HG03139 (cell line): ENCODE measurements around the gene SLC8A1.

Experiments used
- ATAC-seq: cut with Tn5 transposase; IDR thresholded peaks from one replicate; pipeline ENCODE4 v1.9.1; 2021; ENCODE audit not compliant: unreplicated experiment

The SLC8A1 gene

GRCh38 chr2:40317046-40317445, 134.8 kb downstream of the SLC8A1 start:
- no peak for ATAC-seq

GRCh38 chr2:40316620-40317019, 135.3 kb downstream of the SLC8A1 start:
- no peak for ATAC-seq

GRCh38 chr2:40315683-40316082, 136.2 kb downstream of the SLC8A1 start:
- no peak for ATAC-seq

GRCh38 chr2:40311026-40311425, 140.9 kb downstream of the SLC8A1 start:
- no peak for ATAC-seq

- no peak for ATAC-seq
Measured at GRCh38 chr2:40310303-40310702, 141.6 kb downstream of the SLC8A1 start.

- ATAC-seq: no peak
Measured at GRCh38 chr2:40304340-40304739, 147.6 kb downstream of the SLC8A1 start.

- no peak for ATAC-seq
Measured at GRCh38 chr2:40303746-40304145, 148.1 kb downstream of the SLC8A1 start.

- no peak for ATAC-seq
Measured at GRCh38 chr2:40302751-40303325, 149.1 kb downstream of the SLC8A1 start.

GRCh38 chr2:40300391-40300790, 151.5 kb downstream of the SLC8A1 start:
- no peak for ATAC-seq

GRCh38 chr2:40299781-40300180, 152.1 kb downstream of the SLC8A1 start:
- no peak for ATAC-seq

- ATAC-seq: no peak
Measured at GRCh38 chr2:40299173-40299572, 152.7 kb downstream of the SLC8A1 start.

GRCh38 chr2:40298026-40298425, 153.9 kb downstream of the SLC8A1 start:
- ATAC-seq: no peak

- ATAC-seq: no peak
Measured at GRCh38 chr2:40292291-40292690, 159.6 kb downstream of the SLC8A1 start.

GRCh38 chr2:40289771-40290404, 162.0 kb downstream of the SLC8A1 start:
- no peak for ATAC-seq

- no peak for ATAC-seq
Measured at GRCh38 chr2:40287773-40288172, 164.1 kb downstream of the SLC8A1 start.

- no peak for ATAC-seq
Measured at GRCh38 chr2:40287195-40287594, 164.7 kb downstream of the SLC8A1 start.

GRCh38 chr2:40286721-40287120, 165.2 kb downstream of the SLC8A1 start:
- ATAC-seq: no peak

GRCh38 chr2:40285391-40285790, 166.5 kb downstream of the SLC8A1 start:
- no peak for ATAC-seq

GRCh38 chr2:40284797-40285196, 167.1 kb downstream of the SLC8A1 start:
- ATAC-seq: no peak

GRCh38 chr2:40283111-40283909, 168.6 kb downstream of the SLC8A1 start:
- no peak for ATAC-seq

- ATAC-seq: no peak
Measured at GRCh38 chr2:40282428-40282827, 169.5 kb downstream of the SLC8A1 start.
